Breast epithelium (tissue), 3 donors: Measurements from ENCODE around the gene LRIF1.

ENCODE experiments used
- POLR2A ChIP-seq: fragments of 450-650 bp; IDR thresholded peaks from one replicate; pipeline ENCODE4 v1.6.1; 2016; ENCODE audit warnings: antibody characterized with exemption, mild to moderate bottlenecking, moderate library complexity
- TF ChIP-seq, protein P1 (sequence below), 3 donors: fragments of 450-650 bp; IDR thresholded peaks; one replicate each; pipeline ENCODE4 v1.5.1; 2016 to 2017; ENCODE audit warnings: antibody characterized with exemption in 3 of 3, mild to moderate bottlenecking in 3 of 3, moderate library complexity in 3 of 3

DNA sequence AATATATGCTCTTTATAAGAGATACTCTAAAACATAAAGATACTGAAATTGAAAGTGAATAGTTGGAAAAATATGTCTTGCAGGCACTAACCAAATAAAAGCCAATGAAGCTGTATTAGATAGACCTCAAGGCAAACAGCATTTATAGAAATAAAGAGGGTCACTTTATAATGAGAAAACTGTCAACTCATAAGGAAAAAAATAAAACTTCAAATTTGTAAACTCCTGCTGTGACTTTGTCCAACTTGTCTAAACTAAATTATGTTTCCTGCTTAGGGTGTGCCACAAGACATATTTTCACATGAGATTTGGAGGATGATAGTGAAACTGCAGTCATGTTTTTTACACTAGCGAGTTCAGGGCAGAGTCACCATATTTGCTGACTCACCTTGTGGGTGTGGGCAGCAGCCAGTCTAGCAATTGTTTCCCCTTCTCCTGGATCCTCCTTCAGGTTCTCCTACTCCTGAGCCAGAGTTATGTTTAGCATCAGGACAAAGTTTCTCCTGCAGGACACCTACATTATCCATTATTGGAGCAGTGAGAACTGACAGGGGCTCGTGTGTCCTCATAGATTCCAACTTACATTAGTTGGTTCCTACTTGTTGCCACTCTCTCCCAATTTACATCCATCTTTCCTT is 46.9 kb downstream of the LRIF1 start:
- no peak for TF ChIP-seq POLR2A
- TF ChIP-seq, protein P1, sequence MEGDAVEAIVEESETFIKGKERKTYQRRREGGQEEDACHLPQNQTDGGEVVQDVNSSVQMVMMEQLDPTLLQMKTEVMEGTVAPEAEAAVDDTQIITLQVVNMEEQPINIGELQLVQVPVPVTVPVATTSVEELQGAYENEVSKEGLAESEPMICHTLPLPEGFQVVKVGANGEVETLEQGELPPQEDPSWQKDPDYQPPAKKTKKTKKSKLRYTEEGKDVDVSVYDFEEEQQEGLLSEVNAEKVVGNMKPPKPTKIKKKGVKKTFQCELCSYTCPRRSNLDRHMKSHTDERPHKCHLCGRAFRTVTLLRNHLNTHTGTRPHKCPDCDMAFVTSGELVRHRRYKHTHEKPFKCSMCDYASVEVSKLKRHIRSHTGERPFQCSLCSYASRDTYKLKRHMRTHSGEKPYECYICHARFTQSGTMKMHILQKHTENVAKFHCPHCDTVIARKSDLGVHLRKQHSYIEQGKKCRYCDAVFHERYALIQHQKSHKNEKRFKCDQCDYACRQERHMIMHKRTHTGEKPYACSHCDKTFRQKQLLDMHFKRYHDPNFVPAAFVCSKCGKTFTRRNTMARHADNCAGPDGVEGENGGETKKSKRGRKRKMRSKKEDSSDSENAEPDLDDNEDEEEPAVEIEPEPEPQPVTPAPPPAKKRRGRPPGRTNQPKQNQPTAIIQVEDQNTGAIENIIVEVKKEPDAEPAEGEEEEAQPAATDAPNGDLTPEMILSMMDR (IDR thresholded peaks at IDR 0.05) = no peak
